ENCODE measurements around the gene CAMK2B. TPM values are rescaled to one million over a fixed set of nuclear protein-coding genes. Genes with fewer than 3 reads are reported as not detected.

CAMK2B gene
- total RNA-seq, 1 experiment from 2014 or later, result 0.34 TPM

DNA sequence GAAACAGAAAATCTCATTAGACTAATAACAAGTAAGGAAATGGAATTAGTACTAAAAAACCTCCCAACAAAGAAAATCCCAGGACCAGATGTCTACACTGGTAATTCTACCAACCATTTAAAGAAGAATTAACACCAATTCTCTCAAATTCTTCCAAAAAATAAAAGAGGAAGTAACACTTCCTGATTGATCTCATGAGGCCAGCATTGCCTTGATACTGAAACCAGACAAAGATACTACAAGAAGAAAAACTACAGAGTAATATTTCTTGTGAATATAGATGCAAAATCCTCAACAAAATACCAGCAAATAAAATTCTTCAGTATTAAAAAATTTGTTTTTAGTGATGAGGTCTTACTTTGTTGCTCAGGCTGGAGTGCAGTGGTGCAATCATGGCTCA lies 157.5 kb downstream of the CAMK2B start:
- H3K4me2 ChIP-seq (ENCODE audit: low read length), result no peak overlapping the region
- no peaks in the 10 kb centered on the region for H3K9me3 ChIP-seq (ENCODE audit: control insufficient read depth in 1 of 2, insufficient read depth in 1 of 2, low read depth in 1 of 2, low read length in 2 of 2)
- ATAC-seq (no peak), DNase-seq (ENCODE audit: low read depth, low spot score) (no peak)
- H3K9ac ChIP-seq (ENCODE audit: low read length), result no peak overlapping the region
- H3K4me3 ChIP-seq (replicated peaks in 1 of 2; ENCODE audit: low read depth in 1 of 2, low read length in 2 of 2), result no peak overlapping the region
- intact Hi-C loops (cut with micrococcal nuclease), result no loop called here
- H3K36me3 ChIP-seq (ENCODE audit: control insufficient read depth in 1 of 2, insufficient read depth in 2 of 2, low read length in 2 of 2), result no peaks in the 10 kb centered on the region
- CTCF ChIA-PET, result no interaction called here
- TF ChIP-seq RAD21 (IDR thresholded peaks at IDR 0.05; ENCODE audit: low read depth) (no peak), SP1 (IDR thresholded peaks at IDR 0.05; ENCODE audit: low read depth) (no peak), CBX3 (IDR thresholded peaks at IDR 0.05; ENCODE audit: low read depth) (no peak), ZFX (IDR thresholded peaks at IDR 0.05) (no peak)
- no peaks in the 10 kb centered on the region for H3K79me2 ChIP-seq (ENCODE audit: insufficient read depth, low read length)
- H3K9me2 ChIP-seq (ENCODE audit: insufficient read depth), result no peaks in the 10 kb centered on the region
- H3K27me3 ChIP-seq (ENCODE audit: insufficient read depth, low read length), result no peaks in the 10 kb centered on the region
- POLR2A ChIA-PET, result no interaction called here
- RAD21 ChIA-PET (ENCODE audit: low non-redundant PET in 1 of 2, low total read pairs in 2 of 2, uncharacterized antibody in 2 of 2, unreplicated experiment in 2 of 2), result no interaction called here
- H4K20me1 ChIP-seq (ENCODE audit: insufficient read depth), result no peaks in the 10 kb centered on the region
- peaks cover 0 to 3% of the 10 kb centered on the region in 2 experiments; a peak in 1 of 4 replicates for H3K4me1 ChIP-seq (ENCODE audit: control insufficient read depth in 1 of 2, insufficient read depth in 2 of 2, low read length in 2 of 2)
- no TSS peak for BruUV-seq (replicated peaks)
- H2AFZ ChIP-seq (ENCODE audit: low read depth, low read length, poor library complexity, severe bottlenecking), result no peak overlapping the region
- H3K27ac ChIP-seq (ENCODE audit: low read depth, low read length), result no peak overlapping the region

Other genes starting within 250 kb of the CAMK2B start
- 28.7 TPM for gene POLM, start 243.1 kb downstream of the CAMK2B start, total RNA-seq (2021; ENCODE audit: unreplicated experiment)
- 0.49 TPM for gene AEBP1, start 221.2 kb downstream of the CAMK2B start, total RNA-seq (2021; ENCODE audit: unreplicated experiment)
- 237 TPM for gene POLD2, start 202.0 kb downstream of the CAMK2B start, total RNA-seq (2021; ENCODE audit: unreplicated experiment)
- gene MYL7, start 184.3 kb downstream of the CAMK2B start, total RNA-seq (2021; ENCODE audit: unreplicated experiment), result not detected
- gene GCK, start 136.2 kb downstream of the CAMK2B start, total RNA-seq (2021; ENCODE audit: unreplicated experiment), result 0.34 TPM
- gene YKT6, start 124.6 kb downstream of the CAMK2B start, total RNA-seq (2021; ENCODE audit: unreplicated experiment), result 84.8 TPM
- gene NUDCD3, start 165.1 kb upstream of the CAMK2B start, total RNA-seq (2021; ENCODE audit: unreplicated experiment), result 94.6 TPM
- 0.15 TPM for gene NPC1L1, start 215.7 kb upstream of the CAMK2B start, total RNA-seq (2021; ENCODE audit: unreplicated experiment)
- gene DDX56, start 248.3 kb upstream of the CAMK2B start, total RNA-seq (2021; ENCODE audit: unreplicated experiment), result 119 TPM